HUDEP-2 (cell line): ENCODE data around the gene IFFO2.

Source experiments
- DNase-seq, 76 experiments: peaks; one replicate each; lab custom pipeline; 2025; ENCODE audit not compliant: unreplicated experiment in 76 of 76; lab: John Stamatoyannopoulos, UW

IFFO2 gene

DNA sequence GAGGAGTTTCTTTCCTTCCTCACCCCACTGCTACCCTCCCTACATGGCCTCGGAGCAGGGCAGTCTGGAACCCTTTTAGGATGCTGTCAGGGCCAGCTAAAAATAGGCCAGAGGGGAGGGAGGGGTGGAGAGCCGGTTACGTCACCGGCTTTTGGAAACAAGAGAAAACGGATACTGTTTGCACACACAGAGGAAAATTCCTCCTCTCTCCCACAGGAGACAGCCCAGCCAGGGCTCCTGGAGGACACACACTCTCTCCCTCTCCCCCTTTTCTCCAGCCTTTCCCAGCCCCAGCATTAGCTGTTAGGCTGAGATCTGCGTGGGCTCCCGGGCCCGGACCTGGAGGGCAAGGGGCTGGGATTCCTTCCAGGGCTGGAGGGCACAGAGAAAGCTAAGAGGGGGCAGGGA is 34.2 kb downstream of the IFFO2 start:
- no peak for DNase-seq

DNA sequence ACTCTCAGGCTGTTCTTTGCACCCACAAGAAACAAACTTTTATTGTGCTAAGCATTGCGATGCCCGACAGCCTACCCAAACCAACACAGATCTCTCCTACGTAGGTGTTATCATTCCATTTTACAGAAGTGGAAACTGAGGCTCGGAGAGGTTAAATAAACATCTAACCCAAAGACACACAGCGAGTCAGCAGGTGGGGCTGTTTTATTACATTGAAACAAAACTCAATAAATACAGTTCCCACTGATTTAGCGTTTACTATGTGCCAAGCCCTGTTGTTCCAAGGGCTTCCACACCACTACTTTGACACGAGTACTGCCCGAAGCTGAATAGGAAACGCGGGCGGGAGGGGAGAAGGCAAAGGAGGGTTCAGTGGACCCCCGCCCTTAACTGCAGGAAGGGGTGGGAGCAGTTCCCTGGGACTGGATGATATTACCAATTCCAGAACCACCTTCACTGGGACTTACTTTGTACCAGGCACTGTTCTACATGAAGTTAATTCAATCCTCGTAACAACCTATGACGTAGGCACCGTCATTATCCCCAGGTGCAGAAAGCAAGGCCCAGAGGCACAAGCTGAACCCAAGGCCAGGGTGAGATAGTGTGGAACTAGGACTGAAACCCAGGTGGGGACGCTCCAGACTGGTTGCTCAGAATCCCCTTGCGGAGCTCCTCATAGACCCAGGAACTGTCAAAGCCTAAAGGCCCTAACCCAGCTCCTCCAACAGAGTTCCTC is 34.8 kb downstream of the IFFO2 start:
- no peak for DNase-seq

DNA sequence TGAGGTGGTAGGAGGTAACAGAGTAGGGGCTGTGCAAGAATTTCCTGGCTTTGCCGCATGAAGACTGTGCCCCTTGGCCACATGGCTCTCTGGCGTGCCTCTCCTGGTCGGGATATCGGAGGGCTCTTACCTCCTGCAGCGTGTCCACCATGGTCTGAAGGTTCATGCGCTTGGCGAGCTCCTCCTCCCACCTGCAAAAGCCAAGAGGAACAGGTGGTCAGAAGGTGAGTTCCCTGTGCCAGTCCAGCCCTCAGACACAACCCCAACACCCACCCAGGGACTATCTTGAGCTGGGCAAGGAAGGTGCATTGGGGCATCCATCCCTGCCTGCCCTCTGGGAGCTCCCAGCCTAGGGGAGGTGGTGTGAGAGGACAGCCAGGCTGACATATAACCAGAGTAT is 35.5 kb downstream of the IFFO2 start:
- DNase-seq: no peak

GRCh38 chr1:18919956-18920355 is 36.5 kb downstream of the IFFO2 start:
- DNase-seq: no peak

GRCh38 chr1:18919197-18919905 is 37.1 kb downstream of the IFFO2 start:
- DNase-seq: no peak

DNA sequence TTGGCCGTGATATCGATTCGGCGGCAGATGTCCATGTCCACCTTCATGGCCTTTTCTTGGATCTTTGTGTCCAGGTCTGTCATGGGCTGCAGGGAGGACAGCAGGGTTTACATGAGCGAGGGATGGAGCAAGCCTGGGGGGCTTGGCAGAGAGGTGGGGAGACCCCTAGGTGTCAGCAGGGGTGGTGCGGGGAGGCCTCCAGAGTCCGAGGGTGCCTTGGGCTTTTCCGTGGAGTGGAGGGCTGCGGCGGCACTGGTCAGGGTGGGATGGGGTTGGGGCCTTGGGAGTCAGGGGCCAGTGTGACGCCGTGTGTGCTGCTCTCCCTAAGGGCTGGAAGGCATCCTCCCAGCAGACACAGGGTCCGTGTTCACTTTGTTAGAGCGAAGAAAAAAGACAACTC is 38.1 kb downstream of the IFFO2 start:
- no peak for DNase-seq

GRCh38 chr1:18917071-18917799 is 39.2 kb downstream of the IFFO2 start:
- no peak for DNase-seq

- peak in 2 of 76 experiments; percentile 8 to 18 for DNase-seq
Observed at GRCh38 chr1:18915341-18915740, 41.1 kb downstream of the IFFO2 start.

- peak in 59 of 76 experiments; percentile 6 to 77 (median 56) for DNase-seq
Observed at GRCh38 chr1:18913065-18913835, 43.2 kb downstream of the IFFO2 start.

GRCh38 chr1:18912550-18912949 is 43.9 kb downstream of the IFFO2 start:
- DNase-seq: no peak

DNA sequence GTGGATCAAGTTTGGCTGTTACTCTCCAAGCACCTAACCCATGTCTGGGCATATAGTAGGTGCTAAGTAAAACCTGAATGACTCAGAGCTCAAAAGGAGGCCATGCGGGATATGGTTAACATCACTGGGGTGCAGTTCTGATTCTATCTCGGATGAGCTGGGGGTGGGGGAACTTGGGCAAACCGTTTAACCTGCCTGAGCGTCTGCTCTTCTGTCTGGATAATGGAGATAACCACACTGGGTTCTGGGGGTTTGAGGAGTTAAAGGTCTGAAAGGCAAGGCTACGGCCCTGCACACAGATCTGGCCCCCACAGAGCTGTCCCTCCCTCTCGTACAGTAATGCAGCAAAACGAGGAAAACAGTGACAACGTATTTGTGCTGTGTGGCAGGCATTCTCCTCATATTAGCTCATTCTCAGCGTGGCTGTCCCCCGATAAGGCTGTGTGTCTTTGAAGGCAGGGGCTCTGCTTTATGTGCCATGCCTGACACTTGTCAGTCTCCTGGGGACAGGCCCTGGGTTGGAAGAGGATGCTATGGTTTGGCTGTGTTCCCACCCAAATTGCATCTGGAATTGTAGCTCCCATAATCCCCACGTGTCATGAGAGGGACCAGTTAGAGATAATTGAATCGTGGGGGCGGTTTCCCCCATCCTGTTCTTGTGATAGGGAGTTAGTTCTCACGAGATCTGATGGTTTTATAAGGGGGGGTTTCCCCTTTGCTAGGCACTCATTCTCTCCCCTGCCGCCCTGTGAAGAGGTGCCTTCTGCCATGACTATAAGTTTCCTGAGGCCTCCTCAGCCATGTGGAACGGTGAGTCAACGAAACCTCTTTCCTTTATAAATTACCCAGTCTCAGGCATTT is 47.3 kb downstream of the IFFO2 start:
- DNase-seq: peak in 75 of 76 experiments; percentile 25 to 92 (median 75)

GRCh38 chr1:18907917-18908845 is 48.3 kb downstream of the IFFO2 start:
- peak in 73 of 76 experiments; percentile 25 to 88 (median 69) for DNase-seq

DNA sequence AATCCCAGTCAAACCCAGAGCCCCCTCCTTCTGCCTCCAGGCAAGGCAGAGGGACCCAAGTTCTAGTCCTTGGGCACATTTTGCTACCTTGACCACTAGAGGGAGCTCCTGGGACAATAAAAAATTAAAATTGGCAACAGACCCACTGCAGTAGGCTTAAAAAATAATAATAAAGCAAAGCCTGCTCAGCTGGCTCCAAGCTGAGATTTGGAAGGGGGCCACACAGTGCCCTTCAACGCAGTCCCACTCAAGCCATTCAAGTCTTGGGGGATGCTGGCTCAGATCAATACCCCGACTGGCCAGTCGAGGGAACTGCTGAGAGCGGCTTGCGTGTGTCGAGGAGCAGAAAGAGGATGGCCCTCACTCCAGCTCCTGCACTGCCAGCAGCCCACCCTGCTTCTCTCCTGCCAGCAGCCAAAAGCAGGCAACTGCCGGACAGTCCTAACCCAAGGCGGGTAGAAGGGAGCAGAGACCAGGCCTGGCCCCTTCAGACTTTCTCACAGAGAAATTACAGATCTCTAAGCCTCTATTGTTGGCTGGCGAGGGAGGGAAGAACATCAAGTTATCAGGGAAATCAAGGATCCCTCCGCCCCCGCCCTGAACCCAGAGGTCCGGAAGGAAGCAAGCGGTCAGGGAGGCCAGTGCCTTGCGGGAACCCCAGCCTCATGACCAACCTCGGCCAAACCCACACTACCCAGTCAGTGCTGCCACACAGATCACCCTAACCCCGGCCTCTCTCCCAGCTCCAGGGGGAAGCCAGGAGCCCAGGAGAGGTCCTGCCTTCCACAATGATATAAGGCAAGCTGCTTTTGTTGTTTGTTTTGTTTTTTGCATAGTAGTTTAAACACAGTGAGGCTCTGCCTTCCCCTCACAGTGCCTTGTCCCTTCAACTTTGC is 49.2 kb downstream of the IFFO2 start:
- DNase-seq: peak in 68 of 76 experiments; percentile 10 to 84 (median 54)

- DNase-seq: no peak
Observed at GRCh38 chr1:18903291-18903756, 53.2 kb downstream of the IFFO2 start.

DNA sequence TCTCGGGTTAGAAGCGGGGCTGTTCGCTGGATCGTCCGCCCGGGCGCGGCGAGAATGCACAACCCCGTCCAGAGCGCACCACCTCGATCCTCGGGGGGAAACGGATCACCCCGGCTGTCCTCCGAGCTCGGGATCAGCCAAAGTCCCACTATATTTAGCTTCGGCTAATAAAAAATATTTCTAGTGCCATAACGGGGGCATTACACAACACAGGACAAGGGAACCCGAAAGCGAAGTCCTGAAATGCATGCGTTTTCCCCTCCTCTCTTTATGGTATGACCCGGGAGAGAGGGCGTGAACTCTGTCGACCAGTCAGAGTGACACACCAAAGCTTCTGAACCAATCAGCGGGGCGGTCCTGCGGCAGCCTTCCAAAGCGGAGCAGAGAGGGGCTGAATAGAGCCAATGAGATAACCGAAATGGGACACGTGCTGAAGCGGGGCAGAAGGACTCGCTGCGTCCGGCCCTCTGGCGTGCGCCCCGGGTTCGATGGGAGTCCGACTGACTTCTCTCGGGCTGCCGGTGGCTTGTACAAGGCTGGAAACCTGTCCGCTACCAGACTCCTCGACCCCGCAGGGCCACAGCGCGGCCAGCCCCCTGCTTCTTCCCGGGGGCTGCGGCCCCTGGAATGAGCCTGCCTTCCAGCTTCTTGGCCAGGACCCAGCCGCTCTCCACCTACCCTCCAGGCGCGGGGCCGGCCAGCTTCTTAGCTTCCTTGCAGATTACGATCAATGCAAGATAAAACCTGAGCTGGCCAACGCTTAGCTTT is 53.8 kb downstream of the IFFO2 start, which contains the start of gene ALDH4A1:
Gene ALDH4A1, minus strand, starts transcription at position 33 of the 768 bp plus-strand sequence. Its CDS starts 32 bp downstream, at position 1.
- peak in 75 of 76 experiments; percentile 70 to 99 (median 97) for DNase-seq

- DNase-seq: peak in 4 of 76 experiments; percentile 9 to 68 (median 40)
Observed at GRCh38 chr1:18901952-18902522, 54.4 kb downstream of the IFFO2 start.
